ENCODE measurements around the gene NACC1.

NACC1 gene

GRCh38 chr19:13150187-13150930, 32.3 kb downstream of the NACC1 start, which contains the start of the genes IER2 and STX10 (continued):
- TF ChIP-seq ZBTB8A (tag by site-specific recombination; IDR thresholded peaks at IDR 0.05), result peak; percentile 40; the same call in 1 of the 2 replicates
- peak; percentile 81 for TF ChIP-seq ZBTB17 (tag by site-specific recombination; IDR thresholded peaks at IDR 0.05)
- no peak; the same call in none of the 2 replicates for TF ChIP-seq ZFP69B (tag by site-specific recombination; IDR thresholded peaks at IDR 0.05)
- TF ChIP-seq ZNF391 (tag by site-specific recombination; IDR thresholded peaks at IDR 0.05; ENCODE audit: borderline replicate concordance, low read depth), result no peak
- TF ChIP-seq ZNF629 (tag by site-specific recombination; IDR thresholded peaks at IDR 0.05), result peak; percentile 86; the same call in 1 of the 2 replicates
- TF ChIP-seq ZNF16 (tag by site-specific recombination; IDR thresholded peaks at IDR 0.05; ENCODE audit: low read depth), result no peak
- no peak for TF ChIP-seq ZNF610 (tag by site-specific recombination; IDR thresholded peaks at IDR 0.05; ENCODE audit: borderline replicate concordance)
- TF ChIP-seq ZNF155 (tag by site-specific recombination; IDR thresholded peaks at IDR 0.05), result no peak
- TF ChIP-seq PATZ1 (tag by site-specific recombination; IDR thresholded peaks at IDR 0.05), result peak; percentile 61
- TF ChIP-seq, protein P1, sequence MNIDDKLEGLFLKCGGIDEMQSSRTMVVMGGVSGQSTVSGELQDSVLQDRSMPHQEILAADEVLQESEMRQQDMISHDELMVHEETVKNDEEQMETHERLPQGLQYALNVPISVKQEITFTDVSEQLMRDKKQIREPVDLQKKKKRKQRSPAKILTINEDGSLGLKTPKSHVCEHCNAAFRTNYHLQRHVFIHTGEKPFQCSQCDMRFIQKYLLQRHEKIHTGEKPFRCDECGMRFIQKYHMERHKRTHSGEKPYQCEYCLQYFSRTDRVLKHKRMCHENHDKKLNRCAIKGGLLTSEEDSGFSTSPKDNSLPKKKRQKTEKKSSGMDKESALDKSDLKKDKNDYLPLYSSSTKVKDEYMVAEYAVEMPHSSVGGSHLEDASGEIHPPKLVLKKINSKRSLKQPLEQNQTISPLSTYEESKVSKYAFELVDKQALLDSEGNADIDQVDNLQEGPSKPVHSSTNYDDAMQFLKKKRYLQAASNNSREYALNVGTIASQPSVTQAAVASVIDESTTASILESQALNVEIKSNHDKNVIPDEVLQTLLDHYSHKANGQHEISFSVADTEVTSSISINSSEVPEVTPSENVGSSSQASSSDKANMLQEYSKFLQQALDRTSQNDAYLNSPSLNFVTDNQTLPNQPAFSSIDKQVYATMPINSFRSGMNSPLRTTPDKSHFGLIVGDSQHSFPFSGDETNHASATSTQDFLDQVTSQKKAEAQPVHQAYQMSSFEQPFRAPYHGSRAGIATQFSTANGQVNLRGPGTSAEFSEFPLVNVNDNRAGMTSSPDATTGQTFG (tag by site-specific recombination; IDR thresholded peaks at IDR 0.05; ENCODE audit: borderline replicate concordance), result no peak
- TF ChIP-seq ZNF621 (tag by site-specific recombination; IDR thresholded peaks at IDR 0.05), result no peak
- no peak for TF ChIP-seq INSM2 (tag by site-specific recombination; IDR thresholded peaks at IDR 0.05)
- TF ChIP-seq ZNF777 (tag by site-specific recombination; IDR thresholded peaks at IDR 0.05; ENCODE audit: borderline replicate concordance), result no peak; the same call in 1 of the 2 replicates
- TF ChIP-seq KLF10 (tag by site-specific recombination; IDR thresholded peaks at IDR 0.05), result peak; percentile 80; the same call in 1 of the 2 replicates
- TF ChIP-seq KLF1 (tag by site-specific recombination; IDR thresholded peaks at IDR 0.05), result peak; percentile 62
- TF ChIP-seq ZNF785 (tag by site-specific recombination; IDR thresholded peaks at IDR 0.05), result 0 out of 2 replicates have a peak, but pooled peaks have one; percentile 16
- no peak for TF ChIP-seq ZNF48 (tag by site-specific recombination; IDR thresholded peaks at IDR 0.05)
- TF ChIP-seq PBX3 (CRISPR knock-in tag; IDR thresholded peaks at IDR 0.05), result no peak
- no peak for TF ChIP-seq ZNF10 (tag by site-specific recombination; IDR thresholded peaks at IDR 0.05)
- TF ChIP-seq OVOL3 (tag by site-specific recombination; IDR thresholded peaks at IDR 0.05), result peak; percentile 29; the same call in 1 of the 2 replicates
- TF ChIP-seq ZNF404 (tag by site-specific recombination; IDR thresholded peaks at IDR 0.05), result no peak
- TF ChIP-seq ZFP37 (tag by site-specific recombination; IDR thresholded peaks at IDR 0.05), result no peak
- TF ChIP-seq FEZF1 (tag by site-specific recombination; IDR thresholded peaks at IDR 0.05), result no peak
- no peak for TF ChIP-seq ZSCAN16 (tag by site-specific recombination; IDR thresholded peaks at IDR 0.05)
- TF ChIP-seq, protein P2, sequence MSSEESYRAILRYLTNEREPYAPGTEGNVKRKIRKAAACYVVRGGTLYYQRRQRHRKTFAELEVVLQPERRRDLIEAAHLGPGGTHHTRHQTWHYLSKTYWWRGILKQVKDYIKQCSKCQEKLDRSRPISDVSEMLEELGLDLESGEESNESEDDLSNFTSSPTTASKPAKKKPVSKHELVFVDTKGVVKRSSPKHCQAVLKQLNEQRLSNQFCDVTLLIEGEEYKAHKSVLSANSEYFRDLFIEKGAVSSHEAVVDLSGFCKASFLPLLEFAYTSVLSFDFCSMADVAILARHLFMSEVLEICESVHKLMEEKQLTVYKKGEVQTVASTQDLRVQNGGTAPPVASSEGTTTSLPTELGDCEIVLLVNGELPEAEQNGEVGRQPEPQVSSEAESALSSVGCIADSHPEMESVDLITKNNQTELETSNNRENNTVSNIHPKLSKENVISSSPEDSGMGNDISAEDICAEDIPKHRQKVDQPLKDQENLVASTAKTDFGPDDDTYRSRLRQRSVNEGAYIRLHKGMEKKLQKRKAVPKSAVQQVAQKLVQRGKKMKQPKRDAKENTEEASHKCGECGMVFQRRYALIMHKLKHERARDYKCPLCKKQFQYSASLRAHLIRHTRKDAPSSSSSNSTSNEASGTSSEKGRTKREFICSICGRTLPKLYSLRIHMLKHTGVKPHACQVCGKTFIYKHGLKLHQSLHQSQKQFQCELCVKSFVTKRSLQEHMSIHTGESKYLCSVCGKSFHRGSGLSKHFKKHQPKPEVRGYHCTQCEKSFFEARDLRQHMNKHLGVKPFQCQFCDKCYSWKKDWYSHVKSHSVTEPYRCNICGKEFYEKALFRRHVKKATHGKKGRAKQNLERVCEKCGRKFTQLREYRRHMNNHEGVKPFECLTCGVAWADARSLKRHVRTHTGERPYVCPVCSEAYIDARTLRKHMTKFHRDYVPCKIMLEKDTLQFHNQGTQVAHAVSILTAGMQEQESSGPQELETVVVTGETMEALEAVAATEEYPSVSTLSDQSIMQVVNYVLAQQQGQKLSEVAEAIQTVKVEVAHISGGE (tag by site-specific recombination; conservative IDR thresholded peaks at IDR 0.05; ENCODE audit: low read depth), result peak; percentile 97
- TF ChIP-seq ZBTB48 (tag by site-specific recombination; IDR thresholded peaks at IDR 0.05), result no peak; the same call in 1 of the 2 replicates
- no peak for TF ChIP-seq ATF2 (tag by site-specific recombination; IDR thresholded peaks at IDR 0.05; ENCODE audit: low read depth)
- TF ChIP-seq ZNF521 (tag by site-specific recombination; IDR thresholded peaks at IDR 0.05), result no peak
